ENCODE results near the gene APBB1IP. TPM values are rescaled to one million over a fixed set of nuclear protein-coding genes. Genes with fewer than 3 reads are reported as not detected.
"Not testable (repeated sequence)": the region's sequence is repeated elsewhere in the genome, so short reads cannot be mapped to it uniquely, and the experiment has no call there.

Gene APBB1IP
- total RNA-seq, 1 experiment from 2014 or later: 0.22 TPM

DNA sequence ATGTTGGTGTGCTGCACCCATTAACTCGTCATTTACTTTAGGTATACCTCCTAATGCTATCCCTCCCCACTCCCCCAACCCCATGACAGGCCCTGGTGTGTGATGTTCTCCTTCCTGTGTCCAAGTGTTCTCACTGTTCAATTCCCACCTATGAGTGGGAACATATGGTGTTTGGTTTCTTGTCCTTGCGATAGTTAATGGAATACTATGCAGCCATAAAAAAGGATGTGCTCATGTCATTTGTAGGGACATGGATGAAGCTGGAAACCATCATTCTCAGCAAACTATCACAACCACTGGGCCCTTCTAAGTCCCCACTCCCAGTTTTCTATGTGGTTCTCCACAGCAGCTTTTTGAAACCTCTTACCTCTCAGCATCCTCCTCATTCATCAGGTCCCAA lies 39.8 kb upstream of the APBB1IP start:
- H3K4me3 Mint-ChIP-seq; DNase-seq (ENCODE audit: low spot score); H3K27ac Mint-ChIP-seq; ATAC-seq; POLR2A ChIA-PET; H3K36me3 Mint-ChIP-seq; CTCF ChIA-PET; H3K27me3 Mint-ChIP-seq (ENCODE audit: low read depth); H3K4me1 Mint-ChIP-seq: not testable (repeated sequence)
- H3K9me3 Mint-ChIP-seq: peaks cover 17% of the 10 kb centered on the region

DNA sequence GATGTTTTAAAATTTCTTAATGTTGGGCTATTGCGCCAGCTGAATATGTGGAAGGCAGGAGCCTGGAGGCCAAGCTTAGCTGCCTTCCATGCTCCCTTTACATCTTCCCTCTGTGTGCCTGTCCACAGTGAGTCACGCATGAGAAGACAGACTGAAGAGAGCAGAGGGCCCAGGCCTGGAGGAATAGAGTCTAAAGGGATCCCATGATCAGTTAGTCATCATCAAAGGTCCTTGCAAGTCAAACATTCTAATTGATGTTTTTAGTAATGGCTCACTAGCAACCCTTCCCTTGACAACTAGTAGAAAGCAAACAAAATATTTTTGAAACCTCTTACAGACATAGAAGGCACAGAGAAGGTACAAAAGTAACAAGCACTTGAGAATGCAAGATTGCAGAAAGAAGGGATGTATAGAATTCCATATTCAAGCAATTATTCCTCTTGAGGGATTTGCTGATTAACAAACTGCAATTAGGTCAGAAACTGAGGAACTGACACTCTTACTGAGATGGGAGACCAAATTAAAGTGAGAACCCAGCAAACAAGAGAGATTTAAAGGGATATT lies 30.7 kb upstream of the APBB1IP start:
- no peak for TF ChIP-seq CREB1 (CRISPR knock-in tag; IDR thresholded peaks at IDR 0.05)
- POLR2A ChIA-PET: interaction anchor here (0.5 kb wide), 1 partner anchor 114 kb away, joined by 6 read pairs; no protein-coding TSS in a partner anchor
- H3K36me3 Mint-ChIP-seq: no peaks in the 10 kb centered on the region
- CTCF ChIA-PET: no interaction called here
- H3K27me3 Mint-ChIP-seq (ENCODE audit: low read depth): no peaks in the 10 kb centered on the region
- DNase-seq (ENCODE audit: low spot score) (no peak), ATAC-seq (no peak)
- H3K9me3 Mint-ChIP-seq: 0 out of 2 replicates have a peak, but pooled peaks cover 3% of the 10 kb centered on the region
- no peak overlapping the region for H3K27ac Mint-ChIP-seq
- no peaks in the 10 kb centered on the region for H3K4me1 Mint-ChIP-seq
- no peak overlapping the region for H3K4me3 Mint-ChIP-seq

DNA sequence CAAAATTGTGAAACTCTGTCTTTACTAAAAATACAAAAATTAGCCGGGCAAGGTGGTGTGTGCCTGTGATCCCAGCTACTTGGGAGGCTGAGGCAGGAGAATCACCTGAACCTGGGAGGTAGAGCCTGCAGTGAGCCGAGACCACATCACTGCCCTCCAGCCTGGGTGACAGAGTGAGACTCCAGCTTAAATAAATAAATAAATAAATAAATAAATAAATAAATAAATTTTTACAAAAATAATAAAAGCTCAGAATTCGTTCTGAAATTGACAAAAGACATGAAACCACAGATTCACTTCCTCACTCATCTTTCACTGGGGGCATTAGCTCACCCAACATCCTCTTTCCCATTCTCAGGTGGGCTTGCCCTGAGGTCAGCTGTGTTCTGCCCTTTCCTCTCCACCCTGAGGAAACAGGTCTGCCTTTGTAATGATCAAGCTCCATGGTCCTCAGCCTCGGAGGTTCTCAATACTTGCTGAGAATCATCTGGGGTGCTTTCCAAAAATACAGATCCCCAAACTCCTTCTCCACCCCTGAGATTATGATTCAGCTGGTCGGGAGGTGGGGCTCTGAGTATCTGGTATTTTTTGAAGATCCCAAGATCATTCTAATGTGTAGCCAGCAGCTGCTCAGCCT lies 29.2 kb upstream of the APBB1IP start:
- Mint-ChIP-seq H3K9me3 (0 out of 2 replicates have a peak, but pooled peaks cover 3% of the 10 kb centered on the region), H3K36me3 (no peaks in the 10 kb centered on the region), H3K27ac (no peak overlapping the region), H3K4me1 (no peaks in the 10 kb centered on the region), H3K27me3 (ENCODE audit: low read depth) (no peaks in the 10 kb centered on the region), H3K4me3 (no peak overlapping the region)
- ChIA-PET POLR2A (no interaction called here), CTCF (interaction anchor here (0.6 to 1.1 kb wide), 5 partner anchors 17 to 152 kb away, joined by 3 to 4 read pairs (median 3); no protein-coding TSS in a partner anchor)
- ATAC-seq: no peak
- no peak for DNase-seq (ENCODE audit: low spot score)
- TF ChIP-seq SOX15 (CRISPR knock-in tag; IDR thresholded peaks at IDR 0.05) (no peak), SMAD4 (CRISPR knock-in tag; IDR thresholded peaks at IDR 0.05) (no peak), SP1 (CRISPR knock-in tag; conservative IDR thresholded peaks at IDR 0.05) (no peak)

DNA sequence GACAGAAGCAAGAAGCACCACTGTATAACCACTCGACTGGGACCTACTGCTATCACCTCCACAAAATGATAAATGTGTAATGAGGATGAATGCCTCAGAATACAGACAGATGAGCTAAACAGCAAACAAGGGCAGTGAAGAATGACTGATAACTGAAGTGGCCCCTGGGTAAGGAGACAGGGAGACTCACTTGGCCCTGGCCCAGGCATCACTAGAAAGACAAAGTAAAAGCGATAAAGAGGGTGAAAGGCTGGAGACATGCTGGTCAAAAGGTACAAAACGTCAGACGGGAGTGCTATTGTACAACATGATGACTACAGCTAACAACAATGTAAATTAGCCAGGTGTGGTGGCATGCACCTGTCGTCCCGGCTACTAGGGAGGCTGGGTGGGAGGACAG lies 27.8 kb upstream of the APBB1IP start:
- no peaks in the 10 kb centered on the region for H3K36me3 Mint-ChIP-seq
- ATAC-seq: no peak
- POLR2A ChIA-PET: no interaction called here
- DNase-seq (ENCODE audit: low spot score): no peak
- CTCF ChIA-PET: no interaction called here
- no peak overlapping the region for H3K4me3 Mint-ChIP-seq
- no peaks in the 10 kb centered on the region for H3K27me3 Mint-ChIP-seq (ENCODE audit: low read depth)
- no peak overlapping the region for H3K27ac Mint-ChIP-seq
- H3K4me1 Mint-ChIP-seq: no peaks in the 10 kb centered on the region
- no peaks in the 10 kb centered on the region for H3K9me3 Mint-ChIP-seq
- TF ChIP-seq, protein P1, sequence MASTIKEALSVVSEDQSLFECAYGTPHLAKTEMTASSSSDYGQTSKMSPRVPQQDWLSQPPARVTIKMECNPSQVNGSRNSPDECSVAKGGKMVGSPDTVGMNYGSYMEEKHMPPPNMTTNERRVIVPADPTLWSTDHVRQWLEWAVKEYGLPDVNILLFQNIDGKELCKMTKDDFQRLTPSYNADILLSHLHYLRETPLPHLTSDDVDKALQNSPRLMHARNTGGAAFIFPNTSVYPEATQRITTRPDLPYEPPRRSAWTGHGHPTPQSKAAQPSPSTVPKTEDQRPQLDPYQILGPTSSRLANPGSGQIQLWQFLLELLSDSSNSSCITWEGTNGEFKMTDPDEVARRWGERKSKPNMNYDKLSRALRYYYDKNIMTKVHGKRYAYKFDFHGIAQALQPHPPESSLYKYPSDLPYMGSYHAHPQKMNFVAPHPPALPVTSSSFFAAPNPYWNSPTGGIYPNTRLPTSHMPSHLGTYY (CRISPR knock-in tag; IDR thresholded peaks at IDR 0.05): no peak
- TF ChIP-seq TEAD4 (CRISPR knock-in tag; IDR thresholded peaks at IDR 0.05): no peak
- TF ChIP-seq ZNF671 (CRISPR knock-in tag; IDR thresholded peaks at IDR 0.05): no peak
- TF ChIP-seq ESRRA (CRISPR knock-in tag; IDR thresholded peaks at IDR 0.05; ENCODE audit: borderline replicate concordance): no peak
- no peak for TF ChIP-seq FOXP1 (CRISPR knock-in tag; IDR thresholded peaks at IDR 0.05; ENCODE audit: borderline replicate concordance)
- TF ChIP-seq TCF7 (CRISPR knock-in tag; IDR thresholded peaks at IDR 0.05; ENCODE audit: low read depth): no peak
- TF ChIP-seq, protein P2, sequence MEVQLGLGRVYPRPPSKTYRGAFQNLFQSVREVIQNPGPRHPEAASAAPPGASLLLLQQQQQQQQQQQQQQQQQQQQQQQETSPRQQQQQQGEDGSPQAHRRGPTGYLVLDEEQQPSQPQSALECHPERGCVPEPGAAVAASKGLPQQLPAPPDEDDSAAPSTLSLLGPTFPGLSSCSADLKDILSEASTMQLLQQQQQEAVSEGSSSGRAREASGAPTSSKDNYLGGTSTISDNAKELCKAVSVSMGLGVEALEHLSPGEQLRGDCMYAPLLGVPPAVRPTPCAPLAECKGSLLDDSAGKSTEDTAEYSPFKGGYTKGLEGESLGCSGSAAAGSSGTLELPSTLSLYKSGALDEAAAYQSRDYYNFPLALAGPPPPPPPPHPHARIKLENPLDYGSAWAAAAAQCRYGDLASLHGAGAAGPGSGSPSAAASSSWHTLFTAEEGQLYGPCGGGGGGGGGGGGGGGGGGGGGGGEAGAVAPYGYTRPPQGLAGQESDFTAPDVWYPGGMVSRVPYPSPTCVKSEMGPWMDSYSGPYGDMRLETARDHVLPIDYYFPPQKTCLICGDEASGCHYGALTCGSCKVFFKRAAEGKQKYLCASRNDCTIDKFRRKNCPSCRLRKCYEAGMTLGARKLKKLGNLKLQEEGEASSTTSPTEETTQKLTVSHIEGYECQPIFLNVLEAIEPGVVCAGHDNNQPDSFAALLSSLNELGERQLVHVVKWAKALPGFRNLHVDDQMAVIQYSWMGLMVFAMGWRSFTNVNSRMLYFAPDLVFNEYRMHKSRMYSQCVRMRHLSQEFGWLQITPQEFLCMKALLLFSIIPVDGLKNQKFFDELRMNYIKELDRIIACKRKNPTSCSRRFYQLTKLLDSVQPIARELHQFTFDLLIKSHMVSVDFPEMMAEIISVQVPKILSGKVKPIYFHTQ (CRISPR knock-in tag; IDR thresholded peaks at IDR 0.05): no peak
- TF ChIP-seq, protein P3, sequence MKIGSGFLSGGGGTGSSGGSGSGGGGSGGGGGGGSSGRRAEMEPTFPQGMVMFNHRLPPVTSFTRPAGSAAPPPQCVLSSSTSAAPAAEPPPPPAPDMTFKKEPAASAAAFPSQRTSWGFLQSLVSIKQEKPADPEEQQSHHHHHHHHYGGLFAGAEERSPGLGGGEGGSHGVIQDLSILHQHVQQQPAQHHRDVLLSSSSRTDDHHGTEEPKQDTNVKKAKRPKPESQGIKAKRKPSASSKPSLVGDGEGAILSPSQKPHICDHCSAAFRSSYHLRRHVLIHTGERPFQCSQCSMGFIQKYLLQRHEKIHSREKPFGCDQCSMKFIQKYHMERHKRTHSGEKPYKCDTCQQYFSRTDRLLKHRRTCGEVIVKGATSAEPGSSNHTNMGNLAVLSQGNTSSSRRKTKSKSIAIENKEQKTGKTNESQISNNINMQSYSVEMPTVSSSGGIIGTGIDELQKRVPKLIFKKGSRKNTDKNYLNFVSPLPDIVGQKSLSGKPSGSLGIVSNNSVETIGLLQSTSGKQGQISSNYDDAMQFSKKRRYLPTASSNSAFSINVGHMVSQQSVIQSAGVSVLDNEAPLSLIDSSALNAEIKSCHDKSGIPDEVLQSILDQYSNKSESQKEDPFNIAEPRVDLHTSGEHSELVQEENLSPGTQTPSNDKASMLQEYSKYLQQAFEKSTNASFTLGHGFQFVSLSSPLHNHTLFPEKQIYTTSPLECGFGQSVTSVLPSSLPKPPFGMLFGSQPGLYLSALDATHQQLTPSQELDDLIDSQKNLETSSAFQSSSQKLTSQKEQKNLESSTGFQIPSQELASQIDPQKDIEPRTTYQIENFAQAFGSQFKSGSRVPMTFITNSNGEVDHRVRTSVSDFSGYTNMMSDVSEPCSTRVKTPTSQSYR (CRISPR knock-in tag; IDR thresholded peaks at IDR 0.05): no peak
- no peak for TF ChIP-seq MXD4 (CRISPR knock-in tag; IDR thresholded peaks at IDR 0.05; ENCODE audit: borderline replicate concordance)
- TF ChIP-seq, protein P4, sequence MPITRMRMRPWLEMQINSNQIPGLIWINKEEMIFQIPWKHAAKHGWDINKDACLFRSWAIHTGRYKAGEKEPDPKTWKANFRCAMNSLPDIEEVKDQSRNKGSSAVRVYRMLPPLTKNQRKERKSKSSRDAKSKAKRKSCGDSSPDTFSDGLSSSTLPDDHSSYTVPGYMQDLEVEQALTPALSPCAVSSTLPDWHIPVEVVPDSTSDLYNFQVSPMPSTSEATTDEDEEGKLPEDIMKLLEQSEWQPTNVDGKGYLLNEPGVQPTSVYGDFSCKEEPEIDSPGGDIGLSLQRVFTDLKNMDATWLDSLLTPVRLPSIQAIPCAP (CRISPR knock-in tag; IDR thresholded peaks at IDR 0.05): no peak
- TF ChIP-seq SOX15 (CRISPR knock-in tag; IDR thresholded peaks at IDR 0.05): no peak
- TF ChIP-seq ETV6 (CRISPR knock-in tag; IDR thresholded peaks at IDR 0.05): no peak
- TF ChIP-seq ZNF317 (CRISPR knock-in tag; IDR thresholded peaks at IDR 0.05; ENCODE audit: borderline replicate concordance, low read depth): no peak
- no peak for TF ChIP-seq GABPB1 (CRISPR knock-in tag; IDR thresholded peaks at IDR 0.05)
- TF ChIP-seq, protein P5, sequence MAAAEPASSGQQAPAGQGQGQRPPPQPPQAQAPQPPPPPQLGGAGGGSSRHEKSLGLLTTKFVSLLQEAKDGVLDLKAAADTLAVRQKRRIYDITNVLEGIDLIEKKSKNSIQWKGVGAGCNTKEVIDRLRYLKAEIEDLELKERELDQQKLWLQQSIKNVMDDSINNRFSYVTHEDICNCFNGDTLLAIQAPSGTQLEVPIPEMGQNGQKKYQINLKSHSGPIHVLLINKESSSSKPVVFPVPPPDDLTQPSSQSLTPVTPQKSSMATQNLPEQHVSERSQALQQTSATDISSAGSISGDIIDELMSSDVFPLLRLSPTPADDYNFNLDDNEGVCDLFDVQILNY (CRISPR knock-in tag; IDR thresholded peaks at IDR 0.05): no peak
- no peak for TF ChIP-seq CREM (CRISPR knock-in tag; IDR thresholded peaks at IDR 0.05)
- no peak for TF ChIP-seq EMX1 (CRISPR knock-in tag; IDR thresholded peaks at IDR 0.05)
- no peak for TF ChIP-seq NFE2L1 (CRISPR knock-in tag; IDR thresholded peaks at IDR 0.05)
- no peak for TF ChIP-seq SP1 (CRISPR knock-in tag; conservative IDR thresholded peaks at IDR 0.05)
